Measurements from ENCODE around the gene PTPN22. TPM values are rescaled to one million over a fixed set of nuclear protein-coding genes. Genes with fewer than 3 reads are reported as not detected.

PTPN22 gene
- 10 to 100 TPM in 2 of 4 donors, 1 to 10 TPM in 2; 4.0 to 28.1 (median 11.2) TPM for total RNA-seq

DNA sequence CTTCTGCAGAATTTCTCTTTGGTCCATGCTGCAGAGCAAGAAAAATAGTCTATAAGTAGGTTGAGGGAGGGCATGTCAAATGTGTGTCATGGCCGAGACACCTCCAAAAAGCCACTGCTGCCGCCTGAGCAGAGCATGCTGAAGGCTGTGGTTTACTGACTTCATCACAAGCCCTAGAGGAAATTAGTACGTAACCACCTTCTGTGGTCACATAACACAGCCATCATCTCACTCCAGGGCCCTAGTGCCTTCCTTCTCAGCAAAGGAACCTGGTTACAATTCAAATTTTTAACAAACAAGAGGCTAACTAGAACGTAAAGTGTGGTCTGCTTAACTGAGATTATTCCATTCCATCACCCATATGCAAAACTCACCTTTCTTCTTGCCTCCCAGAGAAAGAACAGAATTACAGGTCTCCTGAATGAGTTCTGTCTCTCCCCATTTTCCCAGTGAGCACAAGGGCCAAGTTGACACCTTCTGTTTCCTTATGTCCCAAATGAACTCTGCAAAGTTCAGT is at the start of gene PTPN22:
TSS of gene PTPN22 (minus strand) at position 116 of the 517 bp plus-strand sequence.
- peak; percentile 72 for DNase-seq
- Histone ChIP-seq H3K36me3 (no peaks in the 10 kb centered on the region), H3K9me3 (no peaks in the 10 kb centered on the region), H3K27me3 (no peaks in the 10 kb centered on the region), H3K27ac (peak within 1 kb of the TSS; percentile 63 to 72 (median 67)), H3K4me3 (peak within 1 kb of the TSS in 1 of 4 donors; percentile 28), H3K4me1 (peaks cover 0 to 26% (median 5%) of the 10 kb centered on the region in 4 donors)
- 80 to 85% methylated on average over 1 to 4 of the region's 4 CpGs for WGBS, 2 donors (ENCODE audit: low coverage in 1 of 2)
- TF ChIP-seq EP300 (IDR thresholded peaks at IDR 0.05; ENCODE audit: low read depth), result no peak
- TF ChIP-seq, protein P1, sequence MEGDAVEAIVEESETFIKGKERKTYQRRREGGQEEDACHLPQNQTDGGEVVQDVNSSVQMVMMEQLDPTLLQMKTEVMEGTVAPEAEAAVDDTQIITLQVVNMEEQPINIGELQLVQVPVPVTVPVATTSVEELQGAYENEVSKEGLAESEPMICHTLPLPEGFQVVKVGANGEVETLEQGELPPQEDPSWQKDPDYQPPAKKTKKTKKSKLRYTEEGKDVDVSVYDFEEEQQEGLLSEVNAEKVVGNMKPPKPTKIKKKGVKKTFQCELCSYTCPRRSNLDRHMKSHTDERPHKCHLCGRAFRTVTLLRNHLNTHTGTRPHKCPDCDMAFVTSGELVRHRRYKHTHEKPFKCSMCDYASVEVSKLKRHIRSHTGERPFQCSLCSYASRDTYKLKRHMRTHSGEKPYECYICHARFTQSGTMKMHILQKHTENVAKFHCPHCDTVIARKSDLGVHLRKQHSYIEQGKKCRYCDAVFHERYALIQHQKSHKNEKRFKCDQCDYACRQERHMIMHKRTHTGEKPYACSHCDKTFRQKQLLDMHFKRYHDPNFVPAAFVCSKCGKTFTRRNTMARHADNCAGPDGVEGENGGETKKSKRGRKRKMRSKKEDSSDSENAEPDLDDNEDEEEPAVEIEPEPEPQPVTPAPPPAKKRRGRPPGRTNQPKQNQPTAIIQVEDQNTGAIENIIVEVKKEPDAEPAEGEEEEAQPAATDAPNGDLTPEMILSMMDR (IDR thresholded peaks at IDR 0.05), result no peak
- TF ChIP-seq POLR2AphosphoS5 (IDR thresholded peaks at IDR 0.05), result peak; percentile 42 to 69 (median 67)
- peak; percentile 54 for TF ChIP-seq POLR2A (IDR thresholded peaks at IDR 0.05)
- in situ Hi-C loops (cut with MboI; ENCODE audit: low pct_ligation_motif_present in 1 of 4, low pct_unique_long_range_greater_than_20kb in 1 of 4, low sequenced_read_pairs in 3 of 4) (no loop called here), intact Hi-C loops (cut with DNase I; ENCODE audit: low total_unique reads) (no loop called here)

DNA sequence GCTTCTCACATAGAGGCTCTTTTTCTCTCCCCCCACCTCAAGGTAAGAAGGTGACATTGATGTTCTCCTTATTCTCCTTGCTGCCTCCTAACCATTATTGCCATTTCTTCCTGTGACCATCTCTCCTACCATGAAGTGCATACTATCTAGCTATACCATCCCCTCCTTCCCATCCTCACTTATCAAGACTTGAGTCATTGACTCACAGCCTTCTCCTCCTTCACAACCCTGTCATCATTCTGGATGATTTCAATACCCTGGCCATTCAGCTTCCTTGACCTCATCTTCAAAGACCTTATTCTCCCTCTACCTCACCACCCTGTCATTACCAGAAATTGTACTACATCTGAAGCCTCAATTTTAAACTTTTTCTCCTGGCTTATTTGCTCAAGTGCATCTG is 46.7 kb upstream of the PTPN22 start:
- in situ Hi-C loops (cut with MboI; ENCODE audit: low pct_ligation_motif_present in 1 of 4, low pct_unique_long_range_greater_than_20kb in 1 of 4, low sequenced_read_pairs in 3 of 4) (no loop called here), intact Hi-C loops (cut with DNase I; ENCODE audit: low total_unique reads) (no loop called here)
- H3K36me3 ChIP-seq, result no peaks in the 10 kb centered on the region
- H3K4me3 ChIP-seq, result no peak overlapping the region
- no peak for DNase-seq
- peaks cover 0 to 2% (median under 1%) of the 10 kb centered on the region in 4 donors for H3K4me1 ChIP-seq
- no peaks in the 10 kb centered on the region for H3K27me3 ChIP-seq
- H3K9me3 ChIP-seq, result no peaks in the 10 kb centered on the region
- H3K27ac ChIP-seq, result no peak overlapping the region
- TF ChIP-seq EP300 (IDR thresholded peaks at IDR 0.05; ENCODE audit: low read depth), result no peak
- no peak for TF ChIP-seq POLR2A (IDR thresholded peaks at IDR 0.05)

- peaks cover 0 to 8% (median 7%) of the 10 kb centered on the region in 4 donors for H3K4me1 ChIP-seq
- intact Hi-C loops (cut with DNase I; ENCODE audit: low total_unique reads), result no loop called here
- TF ChIP-seq POLR2A (IDR thresholded peaks at IDR 0.05), result no peak
- TF ChIP-seq EP300 (IDR thresholded peaks at IDR 0.05; ENCODE audit: low read depth), result no peak
- TF ChIP-seq, protein P1 (IDR thresholded peaks at IDR 0.05), result no peak
- no peak for TF ChIP-seq POLR2AphosphoS5 (IDR thresholded peaks at IDR 0.05)
- no peak for DNase-seq
- 80 to 97% methylated on average over 2 of the region's 2 CpGs for WGBS, 2 donors (ENCODE audit: low coverage in 1 of 2)
- no peak overlapping the region for H3K27ac ChIP-seq
- in situ Hi-C loops (cut with MboI; ENCODE audit: low pct_ligation_motif_present in 1 of 4, low pct_unique_long_range_greater_than_20kb in 1 of 4, low sequenced_read_pairs in 3 of 4), result no loop called here
- H3K36me3 ChIP-seq, result no peaks in the 10 kb centered on the region
- H3K27me3 ChIP-seq, result no peaks in the 10 kb centered on the region
- H3K4me3 ChIP-seq, result no peak overlapping the region
- H3K9me3 ChIP-seq, result no peaks in the 10 kb centered on the region
These were observed 46.0 kb upstream of the PTPN22 start for GRCh38 chr1:113917400-113918082.

DNA sequence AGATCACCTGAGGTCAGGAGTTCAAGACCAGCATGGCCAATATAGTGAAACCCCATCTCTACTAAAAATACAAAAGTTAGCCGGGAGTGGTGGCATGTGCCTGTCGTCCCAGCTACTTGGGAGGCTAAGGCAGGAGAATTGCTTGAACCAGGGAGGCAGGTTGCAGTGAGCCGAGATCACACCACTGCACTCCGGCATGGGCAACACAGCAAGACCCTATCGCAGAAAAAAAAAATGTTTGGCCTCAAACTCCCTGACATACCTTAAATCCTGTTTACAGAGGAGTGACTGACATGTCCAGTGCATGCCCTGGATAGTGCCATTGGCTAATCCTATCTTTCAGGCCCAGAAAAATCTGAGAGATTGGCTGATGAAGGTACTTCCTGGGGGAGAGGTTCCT is 45.5 kb upstream of the PTPN22 start:
- no peak overlapping the region for H3K27ac ChIP-seq
- TF ChIP-seq POLR2A (IDR thresholded peaks at IDR 0.05), result no peak
- no peak for TF ChIP-seq EP300 (IDR thresholded peaks at IDR 0.05; ENCODE audit: low read depth)
- TF ChIP-seq POLR2AphosphoS5 (IDR thresholded peaks at IDR 0.05), result no peak
- TF ChIP-seq, protein P1 (IDR thresholded peaks at IDR 0.05), result no peak

More for the DNA sequence above, 45.5 kb upstream of the PTPN22 start:
- H3K4me1 ChIP-seq, result peaks cover 0 to 10% (median 8%) of the 10 kb centered on the region in 4 donors
- intact Hi-C loops (cut with DNase I; ENCODE audit: low total_unique reads), result no loop called here
- H3K4me3 ChIP-seq, result no peak overlapping the region
- H3K36me3 ChIP-seq, result peaks cover 0 to under 1% (median 0%) of the 10 kb centered on the region in 4 donors
- no peaks in the 10 kb centered on the region for H3K9me3 ChIP-seq
- in situ Hi-C loops (cut with MboI; ENCODE audit: low pct_ligation_motif_present in 1 of 4, low pct_unique_long_range_greater_than_20kb in 1 of 4, low sequenced_read_pairs in 3 of 4), result no loop called here
- H3K27me3 ChIP-seq, result no peaks in the 10 kb centered on the region
- DNase-seq, result no peak
- 97 to 100% methylated on average over 1 to 5 of the region's 5 CpGs for WGBS, 2 donors (ENCODE audit: low coverage in 1 of 2)
